GM18861 (cell line): ENCODE measurements around the gene NPC1.
"Not testable (repeated sequence)": the region's sequence is repeated elsewhere in the genome, so short reads cannot be mapped to it uniquely, and the experiment has no call there.

ENCODE experiments used
- ATAC-seq: cut with Tn5 transposase; IDR thresholded peaks from one replicate; pipeline ENCODE4 v1.9.1; 2021; ENCODE audit not compliant: unreplicated experiment

Gene NPC1

GRCh38 chr18:23577521-23577920, 8.8 kb downstream of the NPC1 start:
- not testable (repeated sequence) for ATAC-seq

GRCh38 chr18:23575309-23575651, 11.0 kb downstream of the NPC1 start:
- ATAC-seq = no peak

GRCh38 chr18:23574611-23575308, 11.5 kb downstream of the NPC1 start:
- ATAC-seq = no peak

- no peak for ATAC-seq
Measured at GRCh38 chr18:23573626-23574431, 12.5 kb downstream of the NPC1 start.

- ATAC-seq = no peak
Measured at GRCh38 chr18:23573020-23573419, 13.3 kb downstream of the NPC1 start.

- no peak for ATAC-seq
Measured at GRCh38 chr18:23572570-23572969, 13.7 kb downstream of the NPC1 start.

GRCh38 chr18:23572012-23572411, 14.3 kb downstream of the NPC1 start:
- ATAC-seq = no peak

GRCh38 chr18:23570912-23571504, 15.3 kb downstream of the NPC1 start:
- ATAC-seq = no peak

GRCh38 chr18:23569299-23570063, 16.8 kb downstream of the NPC1 start:
- ATAC-seq = no peak

- no peak for ATAC-seq
Measured at GRCh38 chr18:23568281-23569138, 17.8 kb downstream of the NPC1 start.

GRCh38 chr18:23567671-23568070, 18.6 kb downstream of the NPC1 start:
- ATAC-seq = no peak

- ATAC-seq = no peak
Measured at GRCh38 chr18:23565916-23566547, 20.3 kb downstream of the NPC1 start.

GRCh38 chr18:23563377-23564043, 22.8 kb downstream of the NPC1 start:
- no peak for ATAC-seq

- no peak for ATAC-seq
Measured at GRCh38 chr18:23560186-23560585, 26.1 kb downstream of the NPC1 start.

GRCh38 chr18:23557511-23557910, 28.8 kb downstream of the NPC1 start:
- ATAC-seq = not testable (repeated sequence)

- ATAC-seq = no peak
Measured at GRCh38 chr18:23556145-23556780, 30.0 kb downstream of the NPC1 start.

GRCh38 chr18:23553887-23554286, 32.4 kb downstream of the NPC1 start:
- ATAC-seq = no peak

GRCh38 chr18:23552505-23552904, 33.8 kb downstream of the NPC1 start:
- ATAC-seq = no peak

GRCh38 chr18:23551978-23552377, 34.3 kb downstream of the NPC1 start:
- ATAC-seq = no peak
